CD4-positive, alpha-beta T cell treated with Interleukin-6 for 4 hours (primary cell): ENCODE measurements around the gene TTC39A.

Experiments used
- DNase-seq: peaks from one replicate; pipeline ENCODE4 v3.0.0-alpha.2; 2020; ENCODE audit warnings: mixed read lengths

TTC39A gene

GRCh38 chr1:51313961-51314777, 16.2 kb downstream of the TTC39A start:
- DNase-seq: no peak

- DNase-seq: no peak
Measured at GRCh38 chr1:51313268-51313852, 17.0 kb downstream of the TTC39A start.

- DNase-seq: no peak
Measured at GRCh38 chr1:51312718-51313117, 17.6 kb downstream of the TTC39A start.

- DNase-seq: no peak
Measured at GRCh38 chr1:51311826-51312225, 18.5 kb downstream of the TTC39A start.

- DNase-seq: no peak
Measured at GRCh38 chr1:51310871-51311613, 19.3 kb downstream of the TTC39A start.

- no peak for DNase-seq
Measured at GRCh38 chr1:51309291-51309690, 21.1 kb downstream of the TTC39A start.

GRCh38 chr1:51308636-51309035, 21.7 kb downstream of the TTC39A start:
- DNase-seq: no peak

GRCh38 chr1:51306950-51307349, 23.4 kb downstream of the TTC39A start:
- DNase-seq: no peak

- no peak for DNase-seq
Measured at GRCh38 chr1:51305371-51305823, 25.0 kb downstream of the TTC39A start.

GRCh38 chr1:51304360-51304759, 26.0 kb downstream of the TTC39A start:
- no peak for DNase-seq

- no peak for DNase-seq
Measured at GRCh38 chr1:51303751-51304251, 26.6 kb downstream of the TTC39A start.

GRCh38 chr1:51303315-51303714, 27.0 kb downstream of the TTC39A start:
- DNase-seq: no peak

GRCh38 chr1:51302746-51303145, 27.6 kb downstream of the TTC39A start:
- no peak for DNase-seq

GRCh38 chr1:51302270-51302669, 28.1 kb downstream of the TTC39A start:
- no peak for DNase-seq

- DNase-seq: no peak
Measured at GRCh38 chr1:51301844-51302162, 28.6 kb downstream of the TTC39A start.

GRCh38 chr1:51301152-51301843, 29.1 kb downstream of the TTC39A start:
- DNase-seq: no peak

- no peak for DNase-seq
Measured at GRCh38 chr1:51299981-51300670, 30.2 kb downstream of the TTC39A start.

- DNase-seq: no peak
Measured at GRCh38 chr1:51299185-51299885, 31.0 kb downstream of the TTC39A start.

GRCh38 chr1:51298322-51298705, 32.0 kb downstream of the TTC39A start:
- DNase-seq: no peak

GRCh38 chr1:51297401-51298321, 32.7 kb downstream of the TTC39A start:
- no peak for DNase-seq
